Measurements from ENCODE around the gene EXO1. TPM values are rescaled to one million over a fixed set of nuclear protein-coding genes. Genes with fewer than 3 reads are reported as not detected.
"Not testable (repeated sequence)": the region's sequence is repeated elsewhere in the genome, so short reads cannot be mapped to it uniquely, and the experiment has no call there.

The EXO1 gene
- total RNA-seq, 1 donor from 2014 or later = not detected

- intact Hi-C loops (cut with DNase I) = no loop called here
- TF ChIP-seq CTCF (IDR thresholded peaks at IDR 0.05) = no peak
- no peak for DNase-seq (ENCODE audit: low spot score in 2 of 2)
- no peaks in the 10 kb centered on the region for H3K9me3 ChIP-seq
- H3K4me3 ChIP-seq = no peak overlapping the region
- no peaks in the 10 kb centered on the region for H3K27me3 ChIP-seq
- H3K27ac ChIP-seq = no peak overlapping the region
- H3K4me1 ChIP-seq = peaks cover 0 to 3% of the 10 kb centered on the region in 2 donors
- no peaks in the 10 kb centered on the region for H3K36me3 ChIP-seq
Observed at GRCh38 chr1:241819340-241819866, 28.6 kb upstream of the EXO1 start.

GRCh38 chr1:241821363-241821762 lies 26.6 kb upstream of the EXO1 start:
- no peak for TF ChIP-seq CTCF (IDR thresholded peaks at IDR 0.05)
- DNase-seq (ENCODE audit: low spot score in 2 of 2) = no peak
- Histone ChIP-seq H3K27ac (no peak overlapping the region), H3K4me3 (no peak overlapping the region), H3K4me1 (peaks cover 0 to 6% of the 10 kb centered on the region in 2 donors), H3K27me3 (no peaks in the 10 kb centered on the region), H3K36me3 (no peaks in the 10 kb centered on the region), H3K9me3 (no peaks in the 10 kb centered on the region)
- intact Hi-C loops (cut with DNase I) = no loop called here

GRCh38 chr1:241822846-241823245 lies 25.2 kb upstream of the EXO1 start:
- no peak overlapping the region for H3K27ac ChIP-seq
- intact Hi-C loops (cut with DNase I) = no loop called here
- H3K36me3 ChIP-seq = no peaks in the 10 kb centered on the region
- peaks cover 0 to 10% of the 10 kb centered on the region in 2 donors for H3K4me1 ChIP-seq
- no peaks in the 10 kb centered on the region for H3K27me3 ChIP-seq
- no peaks in the 10 kb centered on the region for H3K9me3 ChIP-seq
- TF ChIP-seq CTCF (IDR thresholded peaks at IDR 0.05) = no peak
- no peak overlapping the region for H3K4me3 ChIP-seq
- DNase-seq (ENCODE audit: low spot score in 2 of 2) = no peak

GRCh38 chr1:241823925-241824324 lies 24.1 kb upstream of the EXO1 start:
- no peak for DNase-seq (ENCODE audit: low spot score in 2 of 2)
- H3K9me3 ChIP-seq = no peaks in the 10 kb centered on the region
- H3K27me3 ChIP-seq = no peaks in the 10 kb centered on the region
- no peaks in the 10 kb centered on the region for H3K36me3 ChIP-seq
- intact Hi-C loops (cut with DNase I) = no loop called here
- no peak overlapping the region for H3K27ac ChIP-seq
- peaks cover 0 to 10% of the 10 kb centered on the region in 2 donors for H3K4me1 ChIP-seq
- TF ChIP-seq CTCF (IDR thresholded peaks at IDR 0.05) = no peak
- H3K4me3 ChIP-seq = no peak overlapping the region

DNA sequence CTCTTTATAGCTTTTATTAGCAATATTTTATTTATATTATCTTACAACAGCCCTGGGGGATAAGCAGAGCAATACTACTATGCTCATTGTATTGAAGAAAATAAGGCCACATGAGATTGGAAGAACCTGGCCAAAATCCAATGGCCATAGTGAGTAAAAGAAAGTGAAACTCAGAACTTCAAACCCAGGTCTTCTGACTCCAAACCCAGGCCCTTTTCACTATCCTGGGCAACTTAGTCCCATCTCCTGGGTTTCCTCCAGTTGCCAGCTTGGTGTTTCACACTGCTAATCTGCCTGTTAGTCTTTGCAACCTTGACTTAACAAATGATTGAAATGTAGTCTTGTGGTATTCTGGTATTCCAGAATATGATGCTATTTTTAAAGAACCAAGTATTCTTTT lies 22.4 kb upstream of the EXO1 start:
- Histone ChIP-seq H3K27me3 (no peaks in the 10 kb centered on the region), H3K27ac (peak overlapping the region; percentile 23 to 52), H3K4me1 (peaks cover 0 to 10% of the 10 kb centered on the region in 2 donors), H3K4me3 (no peak overlapping the region), H3K9me3 (no peaks in the 10 kb centered on the region), H3K36me3 (no peaks in the 10 kb centered on the region)
- intact Hi-C loops (cut with DNase I) = no loop called here
- no peak for TF ChIP-seq CTCF (IDR thresholded peaks at IDR 0.05)
- DNase-seq (ENCODE audit: low spot score in 2 of 2) = no peak

DNA sequence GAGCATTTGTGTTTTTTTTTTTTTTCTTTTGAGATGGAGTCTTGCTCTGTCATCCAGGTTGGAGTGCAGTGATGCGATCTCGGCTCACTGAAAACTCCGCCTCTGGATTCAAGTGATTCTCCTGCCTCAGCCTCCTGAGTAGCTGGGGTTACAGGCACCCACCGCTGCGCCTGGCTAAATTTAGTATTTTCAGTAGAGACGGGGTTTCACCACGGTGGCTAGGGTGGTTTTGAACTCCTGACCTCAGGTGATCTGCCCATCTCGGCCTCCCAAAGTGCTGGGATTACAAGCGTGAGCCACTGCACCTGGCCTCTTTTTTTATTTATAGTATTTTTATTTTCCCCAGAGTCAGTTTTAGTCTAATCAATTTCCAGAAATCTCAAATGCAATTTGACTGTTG lies 21.4 kb upstream of the EXO1 start:
- Histone ChIP-seq H3K27ac (peak overlapping the region; percentile 37 to 52), H3K4me1 (peaks cover 0 to 10% of the 10 kb centered on the region in 2 donors)
- DNase-seq (ENCODE audit: low spot score in 2 of 2); H3K4me3 ChIP-seq; H3K9me3 ChIP-seq; H3K36me3 ChIP-seq; intact Hi-C loops (cut with DNase I); H3K27me3 ChIP-seq: not testable (repeated sequence)

Data from ascending aorta (tissue), 2 donors.